HS-5 (cell line): ENCODE measurements around the gene MNT.
"Not testable (repeated sequence)": the region's sequence is repeated elsewhere in the genome, so short reads cannot be mapped to it uniquely, and the experiment has no call there.

Experiments used
- DNase-seq: peaks from one replicate; pipeline ENCODE4 v3.0.0-alpha.2; 2012; ENCODE audit warnings: low read depth

The MNT gene, protein sequence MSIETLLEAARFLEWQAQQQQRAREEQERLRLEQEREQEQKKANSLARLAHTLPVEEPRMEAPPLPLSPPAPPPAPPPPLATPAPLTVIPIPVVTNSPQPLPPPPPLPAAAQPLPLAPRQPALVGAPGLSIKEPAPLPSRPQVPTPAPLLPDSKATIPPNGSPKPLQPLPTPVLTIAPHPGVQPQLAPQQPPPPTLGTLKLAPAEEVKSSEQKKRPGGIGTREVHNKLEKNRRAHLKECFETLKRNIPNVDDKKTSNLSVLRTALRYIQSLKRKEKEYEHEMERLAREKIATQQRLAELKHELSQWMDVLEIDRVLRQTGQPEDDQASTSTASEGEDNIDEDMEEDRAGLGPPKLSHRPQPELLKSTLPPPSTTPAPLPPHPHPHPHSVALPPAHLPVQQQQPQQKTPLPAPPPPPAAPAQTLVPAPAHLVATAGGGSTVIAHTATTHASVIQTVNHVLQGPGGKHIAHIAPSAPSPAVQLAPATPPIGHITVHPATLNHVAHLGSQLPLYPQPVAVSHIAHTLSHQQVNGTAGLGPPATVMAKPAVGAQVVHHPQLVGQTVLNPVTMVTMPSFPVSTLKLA

DNA sequence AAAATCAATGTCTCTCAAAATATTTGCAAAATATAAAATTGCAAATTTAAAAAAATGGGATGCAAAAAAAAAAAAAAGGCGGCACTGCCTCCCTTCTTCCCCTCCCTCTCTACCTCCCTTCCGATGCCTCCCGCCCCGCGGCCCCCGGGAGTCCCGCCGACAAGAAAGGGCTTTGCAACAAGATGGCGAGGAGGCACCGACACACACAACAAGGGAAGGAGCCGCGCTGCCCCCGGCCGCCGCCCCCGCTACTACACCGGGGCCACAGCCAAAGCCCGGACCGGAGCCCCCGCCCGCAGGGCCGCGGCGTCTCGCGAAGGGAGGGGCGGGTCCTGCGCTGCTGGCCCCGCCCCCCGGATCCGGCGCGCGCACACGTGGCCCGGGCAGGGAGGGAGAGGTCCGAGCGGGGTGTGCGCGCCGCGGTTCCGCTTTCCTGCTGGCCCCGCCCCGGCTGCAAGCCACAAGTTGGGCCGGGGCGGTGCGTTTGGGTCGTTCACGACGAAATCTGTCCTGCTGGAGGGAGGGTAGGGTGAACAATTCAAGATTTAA, at the start of gene MNT:
Gene MNT, minus strand, starts transcription at position 184 of the 549 bp plus-strand sequence. CDS start 348 bp downstream, outside the sequence.
- peak; percentile 40 for DNase-seq

DNA sequence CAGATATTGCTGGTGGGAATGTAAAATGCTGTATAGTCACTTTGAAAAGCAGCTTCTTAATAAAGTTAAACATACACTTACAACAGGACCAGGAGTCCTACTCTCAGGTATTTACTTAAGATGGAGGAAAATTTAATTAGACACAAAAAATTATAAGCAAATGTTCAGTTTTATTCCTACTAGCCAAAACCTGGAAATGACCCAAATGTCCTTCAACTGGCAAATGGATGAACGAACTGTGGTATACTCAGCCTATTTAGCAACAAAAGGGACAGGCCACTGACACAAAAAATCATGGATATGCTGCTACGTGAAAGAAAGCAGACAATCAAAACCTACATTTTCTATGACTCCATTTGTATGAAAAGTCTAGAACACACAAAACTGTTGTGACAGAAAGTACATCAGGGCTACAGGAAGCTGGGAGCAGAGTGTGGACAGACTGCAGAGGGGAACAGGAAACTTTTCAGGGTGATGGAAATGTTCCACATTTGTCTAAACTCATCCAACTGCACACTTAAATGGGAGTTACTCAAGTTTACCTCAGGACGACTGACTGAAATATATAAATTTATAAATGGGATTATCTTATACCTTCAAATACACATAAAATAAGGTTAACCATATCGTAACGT, 49.3 kb upstream of the MNT start:
- no peak for DNase-seq

DNA sequence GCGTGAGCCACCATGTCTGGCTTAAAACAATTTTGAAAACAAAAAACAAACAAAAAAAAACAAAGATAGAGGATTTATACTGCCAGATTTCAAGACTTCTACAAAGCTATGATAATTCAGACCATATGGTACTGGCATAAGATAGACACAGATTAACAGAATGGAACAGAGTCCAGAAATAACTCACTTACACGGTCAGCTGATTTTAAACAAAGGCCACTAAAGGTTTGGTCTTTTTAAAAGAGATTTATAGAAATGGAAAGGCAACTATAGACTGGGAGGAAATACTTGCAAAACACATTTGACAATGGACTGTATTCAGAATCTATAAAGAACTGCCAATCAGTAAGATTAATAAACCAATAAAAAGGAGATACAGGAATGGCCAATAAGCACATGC, 48.6 kb upstream of the MNT start:
- no peak for DNase-seq

DNA sequence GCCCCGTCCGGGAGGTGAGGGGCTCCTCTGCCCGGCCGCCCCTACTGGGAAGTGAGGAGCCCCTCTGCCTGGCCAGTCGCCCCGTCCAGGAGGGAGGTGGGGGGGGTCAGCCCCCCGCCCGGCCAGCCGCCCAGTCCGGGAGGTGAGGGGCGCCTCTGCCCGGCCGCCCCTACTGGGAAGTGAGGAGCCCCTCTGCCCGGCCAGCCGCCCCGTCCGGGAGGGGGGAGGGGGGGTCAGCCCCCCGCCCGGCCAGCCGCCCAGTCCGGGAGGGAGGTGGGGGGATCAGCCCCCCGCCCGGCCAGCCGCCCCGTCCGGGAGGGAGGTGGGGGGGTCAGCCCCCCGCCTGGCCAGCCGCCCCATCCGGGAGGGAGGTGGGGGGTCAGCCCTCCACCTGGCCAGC, 46.6 kb upstream of the MNT start:
- DNase-seq: not testable (repeated sequence)

DNA sequence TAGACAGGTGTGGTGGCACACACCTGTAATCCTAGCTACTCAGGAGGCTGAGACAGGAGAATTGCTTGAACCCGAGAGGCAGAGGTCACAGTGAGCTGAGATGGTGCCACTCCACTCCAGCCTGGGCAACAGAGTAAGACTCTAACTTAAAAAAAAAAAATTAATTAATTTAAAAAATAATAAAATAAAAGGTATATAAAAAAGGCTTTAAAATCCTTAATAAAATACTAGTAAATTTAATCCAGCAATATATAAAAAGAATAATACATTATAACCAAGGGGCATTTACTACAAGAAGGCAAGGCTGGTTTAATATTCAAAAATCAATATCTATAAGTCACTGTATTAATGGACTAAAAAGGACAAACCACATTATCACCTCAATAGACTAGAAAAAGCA, 44.8 kb upstream of the MNT start:
- no peak for DNase-seq

DNA sequence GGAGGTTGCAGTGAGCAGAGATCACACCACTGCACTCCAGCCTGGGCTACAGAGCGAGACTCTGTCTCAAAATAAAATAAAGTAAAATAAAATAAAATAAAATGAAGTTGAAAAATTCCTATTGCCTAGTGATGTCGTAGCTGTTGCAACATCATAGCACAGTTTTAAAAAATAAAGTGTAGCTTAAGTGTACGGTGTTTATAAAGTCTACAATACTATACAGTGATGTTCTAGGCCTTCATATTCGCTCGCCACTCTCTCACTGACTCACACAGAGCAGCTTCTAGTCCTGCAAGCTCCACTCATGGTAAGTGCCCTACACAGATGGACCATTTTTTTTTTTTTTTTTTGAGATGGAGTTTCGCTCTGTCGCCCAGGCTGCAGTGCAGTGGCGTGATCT, 43.5 kb upstream of the MNT start:
- no peak for DNase-seq

DNA sequence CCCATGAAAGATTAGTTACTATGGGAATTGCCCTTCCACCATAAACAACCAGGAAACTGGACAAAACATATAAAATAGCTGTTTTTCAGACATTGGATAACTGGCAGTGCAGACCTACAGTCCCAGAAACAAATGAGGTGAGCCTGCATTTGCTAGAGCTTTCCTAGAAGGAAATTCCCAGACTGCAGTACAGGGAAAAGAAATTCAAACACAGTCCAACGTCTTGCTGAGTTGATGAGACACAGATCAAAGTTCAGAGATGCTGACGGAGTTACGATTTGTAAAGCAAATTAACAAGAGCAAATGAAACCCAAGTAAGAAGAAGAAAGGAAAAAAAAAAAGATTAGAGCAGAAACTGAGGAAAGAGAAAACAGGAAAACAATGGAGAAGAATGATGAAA, 41.3 kb upstream of the MNT start:
- no peak for DNase-seq

DNA sequence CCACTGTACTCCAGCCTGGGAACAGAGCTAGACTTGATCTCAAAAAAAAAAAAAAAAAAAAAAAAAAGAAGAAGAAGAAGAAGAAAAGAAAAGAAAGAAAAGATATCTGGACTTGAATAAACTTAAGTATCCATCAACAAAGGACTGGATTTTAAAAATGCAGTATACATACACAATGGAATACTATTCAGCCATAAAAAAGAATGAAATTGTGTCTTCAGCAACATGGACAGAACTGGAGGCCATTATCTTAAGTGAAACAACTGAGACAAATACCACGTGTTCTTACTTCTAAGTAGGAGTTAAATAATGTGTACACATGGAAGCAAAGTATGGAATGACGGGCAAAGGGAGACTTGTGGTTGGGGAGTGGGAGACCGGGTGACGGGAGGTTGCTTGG, 40.1 kb upstream of the MNT start:
- DNase-seq: no peak

DNA sequence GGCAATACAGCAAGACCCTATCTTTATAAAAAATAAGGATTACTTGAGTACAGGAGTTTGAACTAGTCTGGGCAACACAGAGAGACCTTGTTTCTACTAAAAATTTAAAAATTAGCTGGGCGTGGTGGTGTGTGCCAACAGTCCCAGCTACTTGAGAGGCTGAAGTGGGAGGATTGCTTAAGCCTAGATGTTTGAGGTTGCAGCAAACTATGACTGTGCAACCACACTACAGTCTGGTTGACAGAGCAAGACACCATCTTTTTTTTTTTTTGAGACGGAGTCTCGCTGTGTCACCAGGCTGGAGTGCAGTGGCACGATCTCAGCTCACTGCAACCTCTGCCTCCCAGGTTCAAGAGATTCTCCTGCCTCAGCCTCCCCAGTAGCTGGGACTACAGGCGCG, 39.1 kb upstream of the MNT start:
- DNase-seq: peak; percentile 26

DNA sequence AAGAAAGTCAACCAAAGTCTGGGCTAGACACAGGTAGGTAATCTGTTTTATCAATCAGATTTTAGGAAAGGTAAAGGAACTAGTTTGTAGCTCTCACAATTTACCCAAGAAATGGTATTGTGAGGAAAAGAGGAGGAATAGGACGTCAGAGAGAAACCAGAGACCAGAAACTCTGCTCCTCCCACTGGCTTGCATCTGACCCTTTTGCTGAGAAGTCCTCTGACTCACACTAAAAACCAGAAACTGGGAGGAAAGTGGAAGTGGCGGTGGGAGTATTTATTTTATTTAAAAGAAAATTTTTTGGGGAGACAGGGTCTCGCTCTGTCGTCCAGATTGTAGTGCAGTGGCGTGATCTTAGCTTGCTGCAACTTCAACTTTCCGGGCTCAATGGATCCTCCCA, 38.0 kb upstream of the MNT start:
- DNase-seq: no peak

DNA sequence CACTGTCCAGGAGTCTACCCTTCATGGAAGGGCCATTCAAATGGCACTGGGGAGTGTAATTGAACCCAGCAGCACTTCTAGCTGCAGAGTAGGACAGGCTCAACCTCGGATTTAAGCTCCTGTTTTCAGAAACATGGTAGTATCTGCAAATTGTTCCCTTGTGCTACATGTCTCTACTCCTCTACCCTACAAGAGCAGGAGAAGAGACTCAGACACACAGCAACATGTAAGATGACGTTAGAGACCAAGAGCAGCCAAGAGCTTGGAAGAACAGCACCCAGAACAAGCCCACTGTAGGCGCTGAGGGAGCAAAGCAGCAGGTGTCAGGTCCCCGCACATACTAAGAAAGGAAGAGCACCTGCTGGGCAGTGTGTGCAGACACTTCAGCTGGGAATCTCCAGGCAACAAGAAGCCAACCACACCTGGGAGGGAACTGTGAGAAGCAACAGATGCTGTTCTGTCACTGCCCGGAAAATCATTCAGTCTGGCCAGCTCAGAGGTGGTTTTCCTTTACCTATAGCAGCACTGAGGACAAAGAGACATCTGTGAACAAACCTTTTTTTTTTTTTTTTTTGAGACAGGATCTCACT, 35.6 kb upstream of the MNT start:
- no peak for DNase-seq

DNA sequence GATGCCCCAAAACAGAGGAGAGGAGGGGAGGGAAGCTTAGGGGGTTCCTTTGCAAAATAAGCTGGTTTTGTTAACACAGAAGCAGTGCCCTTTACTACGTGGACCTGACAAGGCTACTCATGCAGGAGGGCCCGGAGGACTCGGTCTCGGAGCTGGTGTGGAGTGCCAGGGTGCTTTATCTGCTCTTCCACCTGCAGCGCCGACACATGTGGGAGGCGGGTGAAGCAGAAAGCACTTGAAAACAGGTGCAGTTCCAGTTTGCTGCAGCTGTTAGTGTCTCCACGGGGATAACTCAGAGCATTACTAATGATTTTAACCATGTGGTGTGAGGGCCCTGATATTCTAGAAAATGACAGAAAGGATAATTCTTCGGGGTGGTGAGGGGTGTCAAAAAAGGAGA, 35.0 kb upstream of the MNT start:
- no peak for DNase-seq

DNA sequence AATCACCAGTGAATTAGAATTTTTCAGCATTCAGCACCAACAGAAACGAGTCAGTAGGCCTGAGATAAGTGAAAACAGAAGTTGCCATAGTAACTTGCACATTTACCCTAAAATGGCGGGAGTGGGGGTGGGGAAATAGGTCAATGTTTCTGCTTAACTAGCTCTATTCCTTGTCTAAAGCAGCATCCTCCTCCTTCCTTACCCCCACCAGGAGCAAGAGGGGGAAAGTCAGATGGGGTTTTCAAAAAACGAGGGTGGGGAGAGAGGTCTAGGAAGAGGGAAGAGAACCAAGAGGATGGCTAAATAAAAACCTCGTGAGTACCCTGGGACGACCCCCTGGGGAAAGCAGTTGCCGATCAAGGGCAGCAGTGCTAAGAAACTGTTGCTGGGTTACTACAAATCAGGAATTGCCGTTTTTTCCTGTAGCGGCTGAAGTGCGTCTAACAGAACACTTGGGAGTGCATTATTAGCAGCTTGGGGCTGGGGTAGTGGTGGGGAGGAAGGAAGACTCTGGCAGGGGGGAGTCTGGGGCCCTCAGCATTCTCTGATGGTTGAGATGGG, 34.4 kb upstream of the MNT start:
- DNase-seq: no peak

DNA sequence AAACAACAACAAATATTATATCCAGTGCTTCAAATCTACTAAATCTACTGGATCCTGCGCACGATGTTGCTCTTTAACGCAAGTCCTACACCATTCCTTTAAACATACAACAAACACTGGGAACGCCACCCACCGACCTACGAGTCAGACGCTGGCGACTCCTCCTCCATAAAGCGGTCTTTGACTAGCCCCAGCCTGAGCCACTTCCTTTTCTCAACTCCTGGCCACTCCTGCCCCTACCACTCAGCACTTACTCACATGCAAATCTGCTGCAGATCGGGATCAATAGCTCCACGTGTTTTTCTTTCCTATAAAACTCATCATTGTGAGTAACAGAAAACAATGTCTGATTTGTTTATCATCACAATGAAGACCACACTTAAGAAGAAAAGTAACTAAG, 32.8 kb upstream of the MNT start:
- DNase-seq: peak; percentile 33

DNA sequence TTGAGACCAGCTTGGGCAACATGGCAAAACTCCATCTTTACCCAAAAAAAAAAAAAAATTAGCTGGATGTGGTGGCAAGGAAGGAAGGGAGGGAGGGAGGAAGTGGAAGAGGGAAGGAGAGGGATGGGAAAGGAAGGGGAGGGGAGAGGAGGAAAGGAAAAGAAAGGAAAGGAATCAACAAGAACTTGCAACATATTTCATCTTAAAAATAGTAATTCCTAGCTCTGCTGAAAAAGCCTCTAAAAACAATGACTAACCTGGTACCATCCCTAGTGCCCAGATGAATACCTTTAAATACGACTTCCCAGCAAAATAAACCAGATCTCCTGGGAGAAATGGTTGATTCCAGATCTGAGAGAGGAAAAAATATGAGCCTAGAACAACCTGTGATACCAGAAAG, 27.1 kb upstream of the MNT start:
- DNase-seq: no peak

DNA sequence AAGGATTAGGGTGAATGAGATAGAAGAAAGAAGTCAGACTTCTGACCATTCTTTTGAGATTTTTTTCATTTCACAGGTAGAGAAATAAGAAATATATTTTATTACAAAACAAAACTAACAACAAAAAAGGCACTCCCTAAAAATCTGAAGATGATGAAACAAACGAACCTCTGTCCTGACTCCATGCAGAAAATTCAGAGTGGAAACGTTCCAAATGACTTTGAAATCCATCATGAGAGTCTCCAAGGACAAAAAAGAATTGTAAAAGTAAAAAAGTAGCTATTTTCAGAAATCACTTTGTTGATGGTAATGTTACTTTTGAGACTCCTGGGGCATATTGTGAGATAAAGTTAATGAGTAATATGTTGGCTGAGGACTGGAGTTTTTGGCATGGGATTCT, 26.4 kb upstream of the MNT start:
- no peak for DNase-seq

DNA sequence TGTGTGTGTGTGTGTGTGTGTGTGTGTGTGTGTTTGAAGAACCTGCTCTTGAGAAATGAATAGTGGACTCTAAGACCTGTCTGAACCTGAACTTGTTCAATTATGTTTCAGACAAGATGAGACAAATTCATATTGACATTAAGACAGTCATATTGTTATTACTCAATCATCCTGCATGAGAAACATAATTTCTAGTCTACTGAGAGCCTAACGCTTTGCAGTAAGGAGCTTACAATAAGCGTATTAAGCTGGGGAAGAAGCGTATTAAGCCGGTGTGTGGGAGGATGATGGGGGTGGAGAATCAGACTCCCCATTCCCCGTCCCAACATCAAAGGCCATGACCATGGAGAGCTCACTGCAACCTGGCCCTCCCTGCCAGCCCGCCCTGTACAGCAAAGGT, 22.4 kb upstream of the MNT start:
- no peak for DNase-seq

DNA sequence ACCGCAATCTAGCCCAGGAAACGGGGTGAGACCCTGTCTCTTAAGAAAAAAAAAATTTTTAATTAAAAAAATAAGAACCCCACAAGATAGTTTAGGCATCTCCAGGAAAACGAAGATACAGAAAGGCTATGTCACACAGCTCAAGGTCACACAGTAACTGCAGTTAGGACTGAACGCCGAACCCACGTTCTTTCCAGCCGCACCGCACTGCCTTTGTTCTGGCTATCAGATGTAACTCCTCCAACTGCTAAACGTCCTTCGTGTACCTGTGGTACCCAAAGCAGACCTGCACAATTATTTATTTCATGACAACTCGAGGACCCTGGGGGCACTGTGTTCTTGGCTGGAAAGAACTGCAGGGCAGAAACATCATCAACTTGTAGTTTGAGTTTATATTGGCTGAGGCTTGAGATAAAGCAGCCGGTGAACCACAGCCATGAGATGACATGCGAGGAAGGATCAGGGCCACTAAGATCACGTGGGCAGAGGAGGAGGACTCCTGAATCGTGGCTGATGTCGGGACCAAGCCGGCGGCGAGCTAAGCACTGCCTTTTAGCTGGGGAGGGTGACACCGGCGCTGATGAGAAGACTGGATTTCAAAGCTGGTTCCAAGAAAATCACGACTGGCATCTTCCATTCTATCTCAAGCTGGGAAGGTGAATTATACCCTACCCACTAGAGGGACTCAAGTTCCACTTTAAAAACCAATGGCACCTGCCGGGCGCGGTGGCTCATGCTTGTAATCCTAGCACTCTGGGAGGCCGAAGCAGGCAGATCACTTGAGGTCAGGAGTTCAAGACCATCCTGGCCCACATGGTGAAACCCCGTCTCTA, 20.7 kb upstream of the MNT start:
- no peak for DNase-seq

DNA sequence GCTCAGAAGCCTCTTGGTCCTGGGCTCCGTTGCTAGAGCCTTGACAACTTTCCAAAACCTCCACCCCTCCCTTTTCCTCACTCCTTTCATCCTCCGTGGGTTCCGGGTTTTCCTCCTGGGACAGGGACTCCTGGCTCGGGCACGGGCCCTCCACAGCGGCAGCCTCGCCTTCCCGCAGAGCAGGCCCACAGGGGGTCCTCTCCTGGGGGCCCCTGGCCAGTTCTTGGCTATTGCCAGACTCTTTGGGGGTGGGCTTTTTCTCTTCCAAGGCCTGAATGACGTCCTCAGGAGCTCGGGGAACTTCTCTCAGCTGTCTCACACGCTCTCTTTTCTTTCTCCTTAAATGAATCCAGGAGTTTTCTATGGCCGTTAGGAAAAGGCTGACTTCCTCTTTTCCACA, 19.3 kb upstream of the MNT start:
- DNase-seq: no peak

DNA sequence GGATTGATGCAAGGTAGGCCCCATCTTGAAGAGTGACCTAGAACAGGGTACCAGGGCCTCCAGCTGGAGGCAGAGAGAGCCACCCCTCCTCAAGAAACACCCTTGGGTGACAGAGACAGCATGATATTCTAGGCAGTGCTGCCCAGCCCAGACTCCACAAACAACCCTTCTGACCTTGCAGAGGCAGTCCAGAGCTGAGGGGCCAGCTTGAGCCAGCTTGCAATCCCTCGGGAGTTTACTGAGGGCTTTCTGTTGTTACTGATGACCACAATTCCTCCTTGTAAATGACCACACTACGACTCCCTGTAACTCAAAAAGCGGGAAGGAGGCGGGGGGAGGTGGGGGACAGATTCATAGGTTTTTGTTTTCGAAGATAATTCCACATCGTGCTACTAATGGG, 18.6 kb upstream of the MNT start:
- no peak for DNase-seq

DNA sequence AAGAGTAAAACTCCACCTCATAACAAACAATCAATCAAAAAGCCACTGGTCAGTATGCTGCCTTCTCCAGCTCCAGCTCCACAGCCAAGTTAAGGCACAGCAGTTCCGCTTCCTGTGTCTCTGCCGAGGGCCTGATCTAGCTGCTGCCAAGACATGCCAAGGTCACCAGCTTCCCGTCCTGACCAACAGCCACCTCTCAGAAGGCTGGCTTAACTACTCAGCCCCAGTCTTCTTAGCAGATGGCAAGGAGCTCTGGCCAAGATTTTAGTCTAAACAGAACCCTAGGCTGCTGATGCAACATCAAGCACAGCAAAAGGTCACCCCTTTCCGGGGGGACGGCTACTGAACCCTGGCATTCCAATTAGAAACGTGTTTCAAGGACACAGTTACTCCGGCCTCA, 17.7 kb upstream of the MNT start:
- DNase-seq: no peak
